ENCODE data around the gene APOBEC4. TPM values are rescaled to one million over a fixed set of nuclear protein-coding genes. Genes with fewer than 3 reads are reported as not detected.
"Not testable (repeated sequence)": the region's sequence is repeated elsewhere in the genome, so short reads cannot be mapped to it uniquely, and the experiment has no call there.

APOBEC4 gene
- total and polyA plus RNA-seq, 2 experiments from 2014 or later = not detected

GRCh38 chr1:183622013-183622412 lies 31.1 kb downstream of the APOBEC4 start:
- Histone ChIP-seq H3K27ac (no peak overlapping the region), H3K9me3 (ENCODE audit: low read depth) (no peaks in the 10 kb centered on the region), H3K36me3 (peaks cover 2% of the 10 kb centered on the region), H3K4me1 (ENCODE audit: low read depth) (no peaks in the 10 kb centered on the region), H3K4me3 (no peak overlapping the region), H3K27me3 (no peaks in the 10 kb centered on the region)
- DNase-seq (ENCODE audit: low read depth in 1 of 2, low spot score in 1 of 2) = no peak
- TF ChIP-seq CTCF (IDR thresholded peaks at IDR 0.05; ENCODE audit: low read depth, low read length) = no peak

- Histone ChIP-seq H3K4me3 (no peak overlapping the region), H3K27ac (no peak overlapping the region), H3K4me1 (ENCODE audit: low read depth) (no peaks in the 10 kb centered on the region), H3K27me3 (no peaks in the 10 kb centered on the region), H3K36me3 (no peaks in the 10 kb centered on the region), H3K9me3 (ENCODE audit: low read depth) (no peaks in the 10 kb centered on the region)
- TF ChIP-seq CTCF (IDR thresholded peaks at IDR 0.05; ENCODE audit: low read depth, low read length) = no peak
- DNase-seq (ENCODE audit: low read depth in 1 of 2, low spot score in 1 of 2) = no peak
Observed at GRCh38 chr1:183620311-183620710, 32.8 kb downstream of the APOBEC4 start.

- Histone ChIP-seq H3K36me3 (no peaks in the 10 kb centered on the region), H3K4me3 (no peak overlapping the region), H3K4me1 (ENCODE audit: low read depth) (no peaks in the 10 kb centered on the region), H3K27me3 (no peaks in the 10 kb centered on the region), H3K27ac (no peak overlapping the region), H3K9me3 (ENCODE audit: low read depth) (no peaks in the 10 kb centered on the region)
- no peak for TF ChIP-seq CTCF (IDR thresholded peaks at IDR 0.05; ENCODE audit: low read depth, low read length)
- no peak for DNase-seq (ENCODE audit: low read depth in 1 of 2, low spot score in 1 of 2)
Observed at GRCh38 chr1:183619781-183620180, 33.3 kb downstream of the APOBEC4 start.

GRCh38 chr1:183618202-183618601 lies 34.9 kb downstream of the APOBEC4 start:
- H3K4me1 ChIP-seq (ENCODE audit: low read depth); H3K9me3 ChIP-seq (ENCODE audit: low read depth); DNase-seq (ENCODE audit: low read depth in 1 of 2, low spot score in 1 of 2); H3K4me3 ChIP-seq; H3K36me3 ChIP-seq; H3K27ac ChIP-seq; H3K27me3 ChIP-seq: not testable (repeated sequence)

- H3K4me1 ChIP-seq (ENCODE audit: low read depth); H3K27ac ChIP-seq; H3K27me3 ChIP-seq; H3K9me3 ChIP-seq (ENCODE audit: low read depth); H3K4me3 ChIP-seq; H3K36me3 ChIP-seq; DNase-seq (ENCODE audit: low read depth in 1 of 2, low spot score in 1 of 2): not testable (repeated sequence)
Observed at GRCh38 chr1:183612975-183613374, 40.1 kb downstream of the APOBEC4 start.

GRCh38 chr1:183612407-183612806 lies 40.7 kb downstream of the APOBEC4 start:
- no peaks in the 10 kb centered on the region for H3K4me1 ChIP-seq (ENCODE audit: low read depth)
- no peak for DNase-seq (ENCODE audit: low read depth in 1 of 2, low spot score in 1 of 2)
- H3K27ac ChIP-seq = no peak overlapping the region
- H3K9me3 ChIP-seq (ENCODE audit: low read depth) = no peaks in the 10 kb centered on the region
- no peaks in the 10 kb centered on the region for H3K36me3 ChIP-seq
- H3K4me3 ChIP-seq = no peak overlapping the region
- TF ChIP-seq CTCF (IDR thresholded peaks at IDR 0.05; ENCODE audit: low read depth, low read length) = no peak
- no peaks in the 10 kb centered on the region for H3K27me3 ChIP-seq

- DNase-seq (ENCODE audit: low read depth in 1 of 2, low spot score in 1 of 2) = no peak
Observed at GRCh38 chr1:183611021-183611420, 42.1 kb downstream of the APOBEC4 start.

More at GRCh38 chr1:183611021-183611420, 42.1 kb downstream of the APOBEC4 start:
- no peak overlapping the region for H3K4me3 ChIP-seq
- H3K4me1 ChIP-seq (ENCODE audit: low read depth) = no peaks in the 10 kb centered on the region
- no peak overlapping the region for H3K27ac ChIP-seq
- no peaks in the 10 kb centered on the region for H3K9me3 ChIP-seq (ENCODE audit: low read depth)
- H3K36me3 ChIP-seq = no peaks in the 10 kb centered on the region
- TF ChIP-seq CTCF (IDR thresholded peaks at IDR 0.05; ENCODE audit: low read depth, low read length) = no peak
- H3K27me3 ChIP-seq = no peaks in the 10 kb centered on the region
